GM12872 (cell line): ENCODE results near the gene FBXO42.

Source experiments
- TF ChIP-seq, protein P1 (sequence below): IDR thresholded peaks from 3 replicates; pipeline ENCODE4 v1.5.1; 2011; ENCODE audit warnings: low read depth, mild to moderate bottlenecking, low read length, moderate library complexity; ENCODE audit not compliant: insufficient read depth

FBXO42 gene

DNA sequence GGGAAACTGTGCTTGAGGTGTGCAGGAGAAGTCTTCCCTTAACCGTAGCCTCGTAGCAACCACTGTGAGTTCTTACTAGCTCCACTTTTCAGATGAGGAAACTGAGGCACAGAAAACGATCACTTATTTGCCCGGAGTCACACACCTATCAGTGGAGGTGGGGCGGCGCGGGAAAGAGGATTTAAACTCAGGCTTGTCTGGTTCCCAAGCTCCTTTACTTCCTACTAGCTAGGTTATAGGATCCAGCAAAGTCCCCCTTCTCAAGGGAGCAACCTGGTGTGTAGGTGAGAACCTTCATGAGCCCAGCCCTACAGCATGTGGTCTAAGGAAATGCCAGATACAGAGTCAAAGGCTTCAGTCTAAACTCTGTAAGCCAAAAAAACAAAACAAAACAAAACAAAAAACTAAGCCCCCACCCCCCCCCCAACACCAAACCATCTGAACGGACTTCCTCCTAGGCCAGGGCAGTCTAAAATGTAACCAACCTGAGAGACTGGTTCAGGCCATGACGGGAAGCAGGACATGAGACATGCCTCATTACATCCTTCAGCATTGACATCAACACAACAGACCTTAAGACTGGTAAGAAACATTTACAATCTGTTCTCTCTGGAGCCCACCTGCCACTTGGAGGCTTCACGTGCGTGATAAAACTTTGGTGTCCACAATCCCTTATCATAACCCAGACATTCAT is 709 bp upstream of the FBXO42 start:
- TF ChIP-seq, protein P1, sequence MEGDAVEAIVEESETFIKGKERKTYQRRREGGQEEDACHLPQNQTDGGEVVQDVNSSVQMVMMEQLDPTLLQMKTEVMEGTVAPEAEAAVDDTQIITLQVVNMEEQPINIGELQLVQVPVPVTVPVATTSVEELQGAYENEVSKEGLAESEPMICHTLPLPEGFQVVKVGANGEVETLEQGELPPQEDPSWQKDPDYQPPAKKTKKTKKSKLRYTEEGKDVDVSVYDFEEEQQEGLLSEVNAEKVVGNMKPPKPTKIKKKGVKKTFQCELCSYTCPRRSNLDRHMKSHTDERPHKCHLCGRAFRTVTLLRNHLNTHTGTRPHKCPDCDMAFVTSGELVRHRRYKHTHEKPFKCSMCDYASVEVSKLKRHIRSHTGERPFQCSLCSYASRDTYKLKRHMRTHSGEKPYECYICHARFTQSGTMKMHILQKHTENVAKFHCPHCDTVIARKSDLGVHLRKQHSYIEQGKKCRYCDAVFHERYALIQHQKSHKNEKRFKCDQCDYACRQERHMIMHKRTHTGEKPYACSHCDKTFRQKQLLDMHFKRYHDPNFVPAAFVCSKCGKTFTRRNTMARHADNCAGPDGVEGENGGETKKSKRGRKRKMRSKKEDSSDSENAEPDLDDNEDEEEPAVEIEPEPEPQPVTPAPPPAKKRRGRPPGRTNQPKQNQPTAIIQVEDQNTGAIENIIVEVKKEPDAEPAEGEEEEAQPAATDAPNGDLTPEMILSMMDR: no peak

DNA sequence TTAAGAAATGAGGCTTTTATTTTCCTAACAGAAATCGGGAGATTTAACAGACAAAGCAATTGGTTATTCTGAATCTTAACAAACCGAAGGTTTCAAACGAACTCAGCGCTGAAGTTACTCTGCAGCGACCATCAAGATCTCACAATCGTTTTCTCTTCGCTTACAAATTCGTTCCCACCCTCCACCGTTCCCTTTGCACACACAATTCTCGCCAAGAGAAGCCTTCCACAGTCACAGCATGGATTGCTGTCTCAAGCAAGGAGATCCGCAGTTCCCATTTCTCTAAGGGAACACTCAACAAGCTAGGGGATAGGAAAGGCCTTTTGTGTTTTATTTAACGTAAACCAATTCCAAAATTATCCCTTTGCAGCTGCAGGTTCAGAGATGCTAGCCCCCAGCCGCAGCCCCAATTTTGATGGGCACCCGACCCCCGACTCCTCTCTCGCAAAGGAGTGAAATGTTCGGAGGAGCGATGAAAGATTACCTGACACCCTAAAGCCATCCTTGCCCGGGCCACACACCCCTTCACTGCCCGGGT is 755 bp downstream of the FBXO42 start:
- TF ChIP-seq, protein P1: no peak

DNA sequence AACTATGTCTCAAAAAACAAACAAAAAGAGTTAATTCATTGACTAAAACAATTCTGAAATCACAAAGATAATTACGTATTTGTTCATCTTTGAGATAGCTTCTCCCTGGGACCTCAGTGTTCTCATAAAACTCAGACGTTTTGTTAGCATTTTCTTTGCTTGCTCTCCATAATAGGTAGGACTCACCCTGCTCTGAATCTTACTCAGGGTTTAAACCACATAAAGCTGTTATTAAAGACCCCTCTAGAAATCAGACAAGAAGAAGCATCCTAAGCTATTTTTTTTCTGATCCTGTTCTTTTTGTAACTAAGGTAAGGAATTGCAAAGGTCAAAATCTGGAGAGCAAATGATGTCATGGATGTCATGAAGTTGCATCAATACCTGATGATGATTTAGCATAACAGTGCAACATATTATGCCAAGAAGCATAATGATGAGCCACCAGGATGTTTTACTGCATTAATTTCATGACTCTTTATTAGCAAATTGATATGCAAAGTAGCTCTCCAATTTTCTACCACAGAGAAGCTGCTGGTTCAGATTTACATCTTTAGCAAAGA is 2.4 kb downstream of the FBXO42 start:
- TF ChIP-seq, protein P1: no peak

DNA sequence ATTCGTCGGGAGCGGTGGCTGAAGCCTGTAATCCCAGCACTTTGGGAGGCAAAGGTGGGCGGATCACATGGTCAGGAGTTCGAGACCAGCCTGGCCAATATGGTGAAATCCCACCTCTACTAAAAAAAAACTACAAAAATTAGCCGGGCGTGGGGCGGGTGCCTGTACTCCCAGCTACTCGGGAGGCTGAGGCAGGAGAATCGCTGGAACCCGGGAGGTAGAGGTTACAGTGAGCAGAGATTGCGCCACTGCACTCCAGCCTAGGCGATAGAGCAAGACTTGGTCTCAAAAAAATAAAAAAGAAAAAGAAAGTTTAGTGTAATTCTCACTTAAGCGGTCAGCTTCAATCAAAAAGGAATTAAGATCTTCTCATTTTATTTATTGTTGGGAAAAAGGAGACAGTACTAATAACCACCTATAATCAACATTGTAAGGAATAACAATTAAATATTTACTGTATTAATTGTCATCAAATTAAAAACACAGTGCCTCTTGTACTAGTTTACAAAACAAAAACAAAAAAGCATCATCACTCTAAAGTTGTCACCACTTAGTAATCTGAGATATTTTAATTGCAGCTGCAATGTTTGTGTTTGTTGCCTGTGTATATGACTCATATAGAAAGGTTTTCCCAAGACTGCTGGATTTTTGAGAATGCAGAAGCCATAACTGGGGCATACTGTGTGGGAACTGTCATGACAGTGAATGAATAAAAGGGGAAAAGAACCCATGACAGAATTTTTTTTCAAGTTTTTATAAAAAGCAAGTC is 3.7 kb downstream of the FBXO42 start:
- TF ChIP-seq, protein P1: no peak

DNA sequence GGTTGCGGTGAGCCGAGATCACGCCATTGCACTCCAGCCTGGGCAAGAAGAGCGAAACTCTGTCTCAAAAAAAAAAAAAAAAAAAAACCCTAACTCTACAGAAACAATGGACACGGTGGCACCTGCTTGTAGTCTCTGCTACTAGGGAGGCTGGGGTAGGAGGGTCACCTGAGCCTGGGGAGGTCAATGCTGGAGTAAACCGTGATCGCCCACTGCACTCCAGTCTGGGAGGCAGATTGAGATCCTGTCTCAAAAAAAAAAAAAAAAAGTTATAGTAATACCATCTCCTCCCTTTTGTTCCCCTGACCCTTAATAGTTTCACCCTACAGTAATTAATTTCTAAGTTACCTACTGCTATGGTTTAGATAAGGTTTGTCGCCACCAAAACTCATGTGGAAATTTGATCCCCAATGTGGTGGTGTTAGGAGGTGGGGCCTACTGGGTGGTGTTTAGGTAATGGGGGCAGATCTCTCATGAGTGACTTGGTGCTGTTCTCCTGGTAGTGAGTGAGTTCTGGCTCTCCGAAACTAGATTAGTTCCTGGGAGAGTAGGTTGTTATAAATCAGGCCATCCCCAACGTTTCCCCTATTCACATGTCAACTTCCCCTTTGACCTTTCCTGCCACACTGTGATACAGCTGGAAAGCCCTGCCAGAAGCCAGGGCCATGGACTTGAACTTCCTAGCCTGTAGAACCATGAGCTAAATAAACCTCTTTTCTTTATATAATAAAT is 9.8 kb downstream of the FBXO42 start:
- TF ChIP-seq, protein P1: no peak

DNA sequence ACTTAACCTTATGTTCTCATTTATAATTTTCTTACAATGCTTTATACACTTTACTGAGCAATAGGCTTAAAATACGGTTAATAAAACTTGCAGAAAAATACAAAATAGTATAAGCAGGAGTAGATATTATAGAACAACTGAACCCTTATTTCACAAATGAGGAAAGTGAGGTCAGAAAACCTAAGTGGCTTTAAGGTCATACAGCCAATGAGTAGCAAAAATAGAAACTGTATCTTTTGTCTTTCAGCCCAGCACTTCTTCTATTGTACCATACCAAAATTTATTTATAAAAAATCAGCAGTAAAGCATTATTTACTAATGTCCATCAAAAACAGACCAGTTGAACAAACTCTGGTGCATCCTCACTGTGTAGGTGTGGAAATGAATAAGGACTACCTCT is 11.6 kb downstream of the FBXO42 start:
- TF ChIP-seq, protein P1: no peak

DNA sequence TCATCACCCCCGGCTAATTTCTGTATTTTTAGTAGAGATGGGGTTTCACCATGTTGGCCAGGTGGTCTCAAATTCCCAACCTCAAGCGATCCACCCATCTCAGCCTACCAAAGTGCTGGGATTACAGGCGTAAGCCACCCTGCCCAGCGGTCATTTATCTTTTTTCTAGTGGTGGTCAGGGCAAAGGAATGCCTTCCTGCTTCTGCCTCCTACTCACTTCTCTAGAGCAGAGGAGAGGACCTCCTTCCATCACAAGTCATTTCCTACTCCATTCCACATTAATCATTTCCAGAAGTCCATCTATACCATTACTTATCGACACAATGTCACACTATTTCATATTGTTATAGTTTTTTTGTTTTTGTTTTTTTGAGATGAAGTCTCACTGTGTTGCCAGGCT is 13.3 kb downstream of the FBXO42 start:
- TF ChIP-seq, protein P1: no peak
